NB4 (cell line): ENCODE results near the gene RSU1.

ENCODE experiments used
- CTCF ChIP-seq: IDR thresholded peaks from one replicate; pipeline ENCODE4 v1.5.1; 2012; ENCODE audit warnings: low read depth, low read length
- POLR2A ChIP-seq: IDR thresholded peaks from 2 replicates; pipeline ENCODE4 v1.6.1; 2011; ENCODE audit warnings: mild to moderate bottlenecking; ENCODE audit not compliant: insufficient read length; ENCODE audit errors: extremely low read depth

GRCh38 chr10:16751244-16751643, 66.0 kb downstream of the RSU1 start:
- TF ChIP-seq CTCF = no peak
- no peak for TF ChIP-seq POLR2A
